Bone marrow (tissue), 2 donors: ENCODE results near the gene CEBPE.
A peak's percentile ranks its signal among the peaks of the same experiment; 100 is the strongest.
"Not testable (repeated sequence)": the region's sequence is repeated elsewhere in the genome, so short reads cannot be mapped to it uniquely, and the experiment has no call there.

Experiments used
- DNase-seq, 2 donors: peaks; one replicate each; lab custom pipeline; 2025; lab: John Stamatoyannopoulos, UW

Gene CEBPE

GRCh38 chr14:23121361-23121771 lies 2.3 kb upstream of the CEBPE start:
- no peak for DNase-seq

DNA sequence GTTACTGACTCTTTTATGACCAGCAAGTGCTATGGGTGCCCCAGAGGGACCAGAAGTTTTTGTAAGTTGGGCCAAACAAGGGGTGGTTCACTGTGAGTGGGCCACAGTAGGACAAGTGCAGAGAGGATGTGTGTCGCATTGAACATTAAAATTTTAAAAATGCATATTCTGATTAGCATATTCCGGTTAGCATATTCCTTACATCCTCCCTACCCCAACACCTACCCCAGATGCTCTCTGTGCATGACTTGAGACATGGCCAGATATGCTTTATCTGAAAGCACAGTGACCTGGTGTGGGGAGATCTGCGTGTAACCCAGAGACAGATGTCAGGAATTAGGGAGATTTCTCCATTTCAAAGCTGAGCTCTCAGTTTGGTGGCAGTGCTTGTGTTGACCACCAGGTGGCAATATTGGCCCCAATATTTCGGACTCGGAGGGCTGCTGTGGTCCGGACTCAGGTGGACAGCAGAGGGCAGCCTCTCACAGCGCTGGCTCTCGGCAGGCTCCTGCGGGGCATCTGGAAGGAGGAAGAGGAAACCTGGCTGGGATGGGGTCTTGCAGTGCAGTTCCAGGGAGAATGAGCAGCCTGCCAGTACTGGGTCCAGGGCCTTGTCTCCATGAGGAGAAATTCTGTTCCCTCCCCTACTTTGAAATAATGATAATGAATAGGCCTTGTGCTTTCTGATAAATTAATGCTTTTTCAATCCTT lies 1.6 kb upstream of the CEBPE start:
- DNase-seq = peak; percentile 62 to 68

DNA sequence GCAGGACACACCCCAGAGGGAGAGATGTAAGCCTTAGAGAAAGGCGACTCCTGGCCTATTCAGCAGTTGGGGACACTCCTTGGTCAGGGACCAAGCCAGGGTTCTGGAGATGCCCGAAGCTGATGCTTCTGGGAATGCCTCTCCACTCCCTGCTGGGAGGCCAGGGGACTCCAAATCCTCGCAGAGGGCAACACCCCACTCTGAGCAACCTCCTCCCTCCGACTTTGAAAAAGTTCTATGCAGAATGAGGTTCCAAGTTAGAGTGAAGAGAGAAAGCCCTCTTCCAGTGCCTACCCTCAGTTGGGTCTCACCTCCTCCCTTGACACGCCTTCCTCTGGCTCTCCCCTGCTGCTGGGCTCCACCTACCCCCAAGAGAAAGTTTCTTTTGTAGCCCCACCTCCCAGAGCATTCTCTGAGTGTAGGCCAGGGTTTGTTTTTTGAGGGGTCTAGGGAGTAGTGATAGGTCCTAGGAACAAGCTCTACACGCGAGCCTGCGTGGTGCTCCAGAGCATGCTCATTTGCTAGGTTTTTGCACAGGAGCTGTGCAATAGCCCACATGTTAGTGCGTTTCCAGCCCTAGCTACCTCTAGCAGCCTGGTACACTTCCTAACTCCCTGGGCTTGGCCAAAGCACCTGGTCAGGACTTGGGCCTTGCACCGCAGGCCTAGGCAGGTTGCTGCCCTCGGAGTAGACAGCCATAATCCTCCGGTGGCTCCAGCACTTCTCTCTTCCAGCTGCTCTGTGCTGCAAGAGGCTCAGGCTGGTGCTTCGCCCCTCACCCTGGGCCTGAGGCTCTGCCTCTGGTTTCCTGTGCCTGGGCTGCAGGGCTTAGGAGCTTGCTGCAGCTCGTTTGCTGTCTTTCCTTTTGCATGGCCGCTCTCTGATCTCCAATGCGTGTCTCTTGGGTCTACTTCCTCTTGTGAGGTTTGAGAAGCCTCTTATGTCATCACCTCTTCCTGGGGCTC lies 590 bp upstream of the CEBPE start:
- peak in 1 of 2 donors; percentile 40 for DNase-seq

DNA sequence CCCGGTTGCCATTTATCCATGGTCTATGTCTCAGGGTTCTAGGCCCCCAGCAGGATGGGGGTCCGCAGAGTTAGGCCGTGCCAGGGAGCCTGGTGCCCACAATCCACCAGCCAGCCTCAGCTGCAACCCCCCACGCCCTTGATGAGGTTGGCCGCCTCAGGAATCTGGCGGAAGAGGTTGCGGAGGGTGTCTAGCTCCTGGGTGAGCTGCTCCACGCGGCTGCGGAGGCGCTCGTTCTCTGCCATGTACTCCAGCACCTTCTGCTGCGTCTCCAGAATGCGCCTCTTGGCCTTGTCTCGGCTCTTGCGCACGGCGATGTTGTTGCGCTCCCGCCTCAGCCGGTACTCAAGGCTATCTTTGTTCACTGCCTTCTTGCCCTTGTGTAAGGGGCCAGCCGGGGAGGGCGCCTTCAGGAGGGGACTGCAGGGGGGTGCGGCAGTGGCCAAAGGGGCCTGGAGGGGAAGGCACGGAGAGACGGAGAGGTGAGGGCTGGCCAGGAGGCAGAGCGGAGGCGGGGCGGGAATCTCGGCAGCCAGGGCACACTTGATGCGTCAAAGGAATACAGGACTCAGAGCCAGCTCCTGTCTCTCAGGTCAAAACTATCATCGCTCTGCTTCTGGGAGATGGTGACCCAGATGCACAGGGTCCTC lies 1.6 kb downstream of the CEBPE start:
- no peak for DNase-seq

GRCh38 chr14:23115918-23116317 lies 3.1 kb downstream of the CEBPE start:
- no peak for DNase-seq

GRCh38 chr14:23115039-23115731 lies 3.9 kb downstream of the CEBPE start:
- DNase-seq = no peak

GRCh38 chr14:23114669-23115038 lies 4.4 kb downstream of the CEBPE start:
- no peak for DNase-seq

DNA sequence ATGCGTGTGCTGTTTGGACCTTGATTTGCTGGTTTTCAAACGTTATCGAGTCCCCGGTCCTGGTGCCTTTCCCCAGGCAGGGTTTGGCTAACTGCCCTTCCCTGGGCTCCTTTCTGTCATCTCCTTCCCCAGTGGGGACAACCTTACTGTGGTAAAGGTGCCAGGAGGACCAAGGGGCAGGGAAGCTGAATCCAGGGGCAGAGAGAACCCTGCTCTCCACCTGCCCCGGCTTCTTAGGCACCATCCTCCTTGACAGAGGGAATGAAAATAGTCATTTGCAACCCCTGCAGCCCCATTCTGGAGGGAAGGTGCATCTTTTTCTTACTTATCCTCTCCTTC lies 5.0 kb downstream of the CEBPE start:
- DNase-seq = no peak

GRCh38 chr14:23113431-23114119 lies 5.5 kb downstream of the CEBPE start:
- DNase-seq = no peak

DNA sequence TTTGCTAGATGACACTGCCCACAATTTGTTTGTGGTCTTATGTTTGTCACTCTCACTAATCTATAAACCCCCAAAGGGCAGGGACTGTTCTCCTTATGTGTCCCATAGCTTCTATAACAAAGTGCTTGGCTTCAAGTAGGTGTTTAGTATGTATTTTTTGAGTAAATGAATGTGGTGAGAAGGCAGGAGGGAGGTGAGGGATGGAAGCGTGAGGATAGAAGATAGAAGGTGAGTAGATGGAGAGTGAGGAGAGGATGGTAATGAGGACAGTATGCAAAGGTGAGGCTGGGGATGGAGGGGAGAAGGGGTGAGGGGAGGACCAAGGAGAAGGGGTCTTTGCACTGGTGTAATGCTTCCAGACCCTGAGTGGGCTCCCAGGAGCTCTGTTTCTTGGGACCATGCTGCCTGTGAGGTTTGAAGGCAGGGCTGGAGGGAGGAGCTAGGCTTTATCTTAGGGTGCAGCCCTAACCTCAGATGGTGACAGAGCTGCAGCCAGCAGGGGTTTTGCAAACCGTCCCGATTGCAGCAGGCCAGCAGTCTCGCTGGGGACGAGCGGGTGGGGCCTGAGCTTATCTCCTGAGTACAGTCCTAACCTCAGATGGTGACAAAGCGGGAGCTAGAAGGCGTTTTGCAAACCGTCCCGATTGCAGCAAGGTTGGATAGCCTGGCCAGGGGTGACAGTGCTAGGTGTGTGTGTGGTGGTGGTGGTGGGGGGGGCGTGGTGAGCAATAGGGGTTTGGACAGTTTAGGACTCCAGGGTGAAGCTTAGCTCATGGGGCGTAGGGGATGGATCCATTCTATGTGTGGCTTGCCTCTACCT lies 6.5 kb downstream of the CEBPE start:
- DNase-seq = peak; percentile 11 to 12

GRCh38 chr14:23110579-23111365 lies 8.3 kb downstream of the CEBPE start:
- DNase-seq = no peak

DNA sequence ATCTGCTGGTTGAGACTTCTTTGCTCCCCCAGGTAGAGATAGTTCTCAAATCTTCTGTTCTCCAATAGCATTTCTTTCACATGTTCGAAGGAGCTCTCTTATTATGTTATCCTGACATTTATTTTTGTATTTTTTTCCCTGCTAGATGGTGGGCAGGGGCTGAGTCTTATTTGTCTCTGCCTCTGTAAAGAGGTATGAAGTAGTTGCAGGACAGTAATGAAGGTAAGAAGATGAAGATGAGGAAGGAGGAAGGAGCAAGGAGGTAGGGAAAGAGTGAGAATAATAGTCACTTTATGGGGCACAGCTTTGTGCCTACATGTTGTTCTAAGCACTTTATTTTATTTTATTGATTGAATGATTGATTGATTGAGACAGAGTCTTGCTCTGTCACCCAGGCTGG lies 9.3 kb downstream of the CEBPE start:
- no peak for DNase-seq

DNA sequence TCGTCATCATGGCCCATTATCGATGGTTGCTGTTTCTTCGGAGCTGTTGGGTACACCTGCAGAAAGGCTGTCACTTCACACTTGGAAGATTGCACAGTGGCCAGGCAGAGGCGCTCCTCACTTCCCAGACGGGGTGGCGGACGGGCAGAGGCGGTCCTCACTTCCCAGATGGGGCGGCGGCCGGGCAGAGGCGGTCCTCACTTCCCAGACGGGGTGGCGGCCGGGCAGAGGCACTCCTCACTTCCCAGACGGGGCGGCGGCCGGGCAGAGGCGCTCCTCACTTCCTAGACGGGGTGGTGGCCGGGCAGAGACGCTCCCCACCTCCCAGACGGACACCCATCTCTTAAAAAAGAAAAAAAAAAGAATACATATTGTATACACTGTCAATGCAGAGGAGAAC lies 10.9 kb downstream of the CEBPE start:
- DNase-seq = not testable (repeated sequence)

DNA sequence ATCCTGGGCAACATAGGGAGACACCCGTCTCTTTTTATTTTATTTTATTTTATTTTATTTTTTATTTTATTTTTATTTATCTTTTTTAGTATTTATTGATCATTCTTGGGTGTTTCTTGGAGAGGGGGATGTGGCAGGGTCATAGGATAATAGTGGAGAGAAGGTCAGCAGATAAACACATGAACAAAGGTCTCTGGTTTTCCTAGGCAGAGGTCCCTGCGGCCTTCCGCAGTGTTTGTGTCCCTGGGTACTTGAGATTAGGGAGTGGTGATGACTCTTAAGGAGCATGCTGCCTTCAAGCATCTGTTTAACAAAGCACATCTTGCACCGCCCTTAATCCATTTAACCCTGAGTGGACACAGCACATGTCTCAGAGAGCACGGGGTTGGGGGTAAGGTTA lies 11.4 kb downstream of the CEBPE start:
- not testable (repeated sequence) for DNase-seq

GRCh38 chr14:23106747-23107045 lies 12.4 kb downstream of the CEBPE start:
- DNase-seq = no peak

- no peak for DNase-seq
Measured at GRCh38 chr14:23105348-23105824, 13.7 kb downstream of the CEBPE start.

DNA sequence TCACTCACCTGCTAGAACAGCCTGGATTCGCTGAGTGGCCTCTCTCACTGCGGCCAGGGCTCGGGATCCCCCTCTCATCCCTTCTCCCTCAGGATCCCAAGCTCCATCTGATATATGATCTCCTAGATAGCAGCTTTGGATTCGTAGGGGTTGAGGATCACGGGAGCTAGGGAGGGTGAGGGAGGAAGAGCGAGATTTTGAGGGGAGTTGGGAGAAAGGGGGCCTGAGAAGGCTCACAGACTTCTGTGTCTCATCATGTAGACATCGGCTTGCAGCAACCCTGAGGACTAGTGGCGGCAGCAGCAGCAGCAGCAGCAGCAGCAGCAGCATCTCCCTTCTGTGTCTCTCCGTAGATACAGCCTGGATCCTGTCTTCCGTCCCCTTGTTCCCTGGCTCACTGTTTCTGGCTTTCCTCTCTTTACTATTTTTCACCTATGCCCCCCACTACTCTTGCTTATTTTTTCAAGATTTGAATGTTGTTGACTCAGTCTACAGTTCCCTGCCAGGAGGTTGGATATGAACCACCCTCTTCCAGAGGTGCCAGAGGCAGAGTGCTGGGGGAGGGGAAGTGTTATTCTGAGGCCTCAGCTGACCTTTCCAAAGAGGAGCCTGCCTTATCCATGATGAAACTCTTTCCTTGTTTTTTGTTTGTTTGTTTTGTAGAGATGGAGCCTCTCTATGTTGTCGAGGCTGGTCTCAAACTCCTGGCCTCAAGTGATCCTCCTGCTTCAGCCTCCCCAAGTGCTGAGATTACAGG lies 14.3 kb downstream of the CEBPE start, which contains the start of gene CIROP:
Gene CIROP, minus strand, starts transcription at position 399 of the 757 bp plus-strand sequence. Its CDS starts 69 bp downstream, at position 330.
- DNase-seq = no peak

DNA sequence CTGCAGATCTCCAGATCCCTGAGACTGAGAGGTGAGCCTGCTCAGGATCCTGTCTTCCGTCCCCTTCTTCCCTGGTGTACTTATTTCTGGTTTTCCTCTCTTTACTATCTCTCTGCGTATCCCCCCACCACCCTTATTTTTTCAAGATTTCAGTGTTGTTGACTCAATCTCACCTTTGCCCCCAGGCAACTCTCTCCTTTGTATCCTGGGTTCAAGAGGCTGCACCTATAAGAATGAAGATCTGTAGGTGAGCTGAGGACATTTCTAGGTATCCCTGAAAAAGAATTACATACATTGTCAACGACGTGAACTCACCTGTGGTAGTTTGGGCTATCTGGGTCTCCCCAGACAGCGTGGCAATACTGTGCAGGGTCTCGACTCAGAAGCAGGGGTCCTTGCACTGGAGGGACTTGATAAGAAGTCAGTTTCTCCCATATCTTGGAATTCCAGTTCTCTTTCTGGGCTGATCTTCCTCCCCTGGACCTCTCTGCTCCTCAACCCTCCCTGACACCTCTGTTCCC lies 14.9 kb downstream of the CEBPE start:
- no peak for DNase-seq

- no peak for DNase-seq
Measured at GRCh38 chr14:23103581-23103980, 15.5 kb downstream of the CEBPE start.
